ENCODE data around the gene TIFAB.

The TIFAB gene

DNA sequence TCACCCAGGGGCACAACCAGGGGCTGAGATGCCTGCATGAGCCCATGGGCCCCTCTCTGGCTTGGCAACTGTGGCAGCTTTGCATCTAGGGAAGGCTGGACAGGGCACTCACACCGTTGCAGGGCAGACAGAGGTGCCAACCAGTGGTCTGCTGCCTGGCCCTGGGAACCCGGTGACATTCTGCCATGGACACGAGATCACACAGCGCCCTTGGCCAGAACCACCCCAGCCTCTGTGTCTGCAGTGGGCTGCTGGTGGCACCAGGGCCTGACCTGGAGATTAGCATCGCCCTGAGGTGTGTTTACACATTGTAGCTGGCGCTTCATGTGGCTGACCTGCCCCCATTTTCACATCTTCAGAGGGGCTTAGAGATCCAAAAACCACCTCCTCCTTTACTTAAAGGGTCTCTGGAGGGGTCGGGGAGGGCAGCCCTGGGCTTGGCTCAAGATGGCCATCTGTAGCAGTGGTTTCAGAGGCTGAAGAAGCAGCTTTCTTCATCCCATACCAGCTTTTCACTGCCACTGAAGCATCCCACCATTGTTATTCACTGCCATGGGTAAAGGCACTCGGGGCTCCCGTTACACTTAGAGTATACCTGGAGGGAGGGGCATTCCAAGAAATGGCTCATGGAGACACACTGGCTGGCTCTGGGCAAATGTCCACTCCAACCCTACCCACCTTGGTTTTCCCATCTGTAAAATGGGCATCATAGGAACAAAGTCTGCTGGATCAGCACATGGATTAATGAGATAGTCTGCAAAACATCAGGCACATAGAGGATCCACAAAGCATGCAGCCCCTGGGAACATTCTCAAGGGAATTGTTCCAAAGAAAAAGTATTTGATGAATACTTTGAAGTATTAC, 16.5 kb downstream of the TIFAB start:
- peak overlapping the region; percentile 53 for H2BK15ac ChIP-seq (ENCODE audit: low read length)
- H2BK120ac ChIP-seq (ENCODE audit: low read depth, low read length): no peak overlapping the region
- H4K91ac ChIP-seq (ENCODE audit: low read depth, low read length, poor library complexity): no peak overlapping the region
- H3K4ac ChIP-seq (ENCODE audit: low read length): no peak overlapping the region
- no peaks in the 10 kb centered on the region for H3K79me1 ChIP-seq (ENCODE audit: low read depth, low read length)
- no peak overlapping the region for H3K9ac ChIP-seq (ENCODE audit: low read depth, low read length, poor library complexity)
- no peak overlapping the region for H3K14ac ChIP-seq (ENCODE audit: low read length)
- H3K9me3 ChIP-seq (replicated peaks in 1 of 2; ENCODE audit: control insufficient read depth in 2 of 2, insufficient read depth in 1 of 2, low read depth in 1 of 2, low read length in 2 of 2): no peaks in the 10 kb centered on the region
- no peaks in the 10 kb centered on the region for H3K36me3 ChIP-seq (replicated peaks in 1 of 2; ENCODE audit: control insufficient read depth in 2 of 2, insufficient read depth in 2 of 2, low read length in 2 of 2)
- DNase-seq (ENCODE audit: low spot score): no peak
- H3K4me2 ChIP-seq (ENCODE audit: insufficient read depth, low read length, poor library complexity, severe bottlenecking): no peak overlapping the region
- H3K4me3 ChIP-seq (ENCODE audit: low read length in 2 of 2): no peak overlapping the region
- no peak overlapping the region for H3K18ac ChIP-seq (ENCODE audit: low read length)
- peak overlapping the region; percentile 66 for H2AK5ac ChIP-seq (ENCODE audit: low read depth, low read length)
- peaks cover 0 to 2% (median 0%) of the 10 kb centered on the region in 3 experiments for H3K27me3 ChIP-seq (ENCODE audit: control insufficient read depth in 3 of 3, insufficient read depth in 3 of 3, low read depth in 1 of 3, low read length in 3 of 3)
- no peak overlapping the region for H3K23ac ChIP-seq (ENCODE audit: low read depth, low read length, poor library complexity)
- no peak overlapping the region for H3K27ac ChIP-seq (replicated peaks; ENCODE audit: low read length)
- H2AFZ ChIP-seq (ENCODE audit: low read length): no peak overlapping the region
- no peak overlapping the region for H2BK5ac ChIP-seq (ENCODE audit: low read length)
- no peak overlapping the region for H2BK12ac ChIP-seq (ENCODE audit: low read length)
- no peak overlapping the region for H4K8ac ChIP-seq (ENCODE audit: low read depth, low read length)
- WGBS, 2 donors (ENCODE audit: extremely low coverage in 2 of 2, insufficient read length in 2 of 2, insufficient replicate concordance in 1 of 2): no CpG with 5 or more reads among the region's 9 CpGs
- peaks cover 0 to under 1% of the 10 kb centered on the region in 2 donors for H3K4me1 ChIP-seq (ENCODE audit: control insufficient read depth in 2 of 2, insufficient read depth in 1 of 2, low read depth in 1 of 2, low read length in 2 of 2)

DNA sequence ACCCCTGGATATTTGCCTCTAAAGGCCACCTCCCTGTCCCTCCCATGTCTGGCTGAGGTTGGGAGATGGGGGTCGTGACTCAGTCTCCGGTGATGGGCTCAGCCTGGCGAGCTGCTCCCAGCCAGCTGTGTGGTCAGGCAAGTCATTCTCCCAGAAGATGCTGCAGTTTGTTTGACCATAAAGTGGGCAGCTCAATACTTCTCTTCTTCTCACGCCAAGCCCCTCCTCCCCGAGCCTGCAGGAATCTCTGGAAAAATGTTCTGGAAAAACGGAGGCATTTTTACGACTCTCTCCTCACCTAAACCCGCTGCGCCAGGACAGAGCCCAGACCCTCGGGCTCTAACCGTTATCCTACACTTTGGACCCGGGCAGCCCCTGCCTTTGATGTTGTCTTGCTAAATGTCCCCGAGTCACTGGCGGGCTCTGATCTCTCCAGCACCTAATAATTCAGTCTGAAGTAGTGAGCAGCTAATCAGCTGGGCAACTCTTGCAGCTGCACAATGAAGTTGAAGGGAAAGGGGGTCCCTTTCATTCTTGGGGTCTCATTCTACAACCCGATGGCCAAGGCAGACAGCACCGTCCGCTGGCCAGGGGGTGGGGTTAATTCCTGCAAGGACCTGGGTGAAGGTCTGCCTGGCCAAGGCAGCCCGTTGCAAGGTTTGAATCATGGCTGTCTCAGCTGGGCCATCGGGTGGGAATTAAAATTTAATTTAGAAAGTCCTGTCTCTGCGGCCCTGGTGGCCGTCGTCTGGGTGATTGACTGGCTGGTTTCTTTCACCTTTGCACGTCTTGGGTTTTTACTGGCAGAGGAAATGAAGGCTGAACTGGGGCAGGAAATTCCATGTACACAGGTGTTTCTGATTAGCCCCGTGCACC, 17.3 kb downstream of the TIFAB start:
- no peak overlapping the region for H3K4ac ChIP-seq (ENCODE audit: low read length)
- H2BK12ac ChIP-seq (ENCODE audit: low read length): no peak overlapping the region
- no peaks in the 10 kb centered on the region for H3K4me1 ChIP-seq (ENCODE audit: control insufficient read depth in 2 of 2, insufficient read depth in 1 of 2, low read depth in 1 of 2, low read length in 2 of 2)
- no peak overlapping the region for H3K4me2 ChIP-seq (ENCODE audit: insufficient read depth, low read length, poor library complexity, severe bottlenecking)
- peak overlapping the region; percentile 66 for H2AK5ac ChIP-seq (ENCODE audit: low read depth, low read length)
- H3K27me3 ChIP-seq (ENCODE audit: control insufficient read depth in 3 of 3, insufficient read depth in 3 of 3, low read depth in 1 of 3, low read length in 3 of 3): peaks cover 0 to under 1% (median 0%) of the 10 kb centered on the region in 3 experiments
- H3K14ac ChIP-seq (ENCODE audit: low read length): no peak overlapping the region
- H3K79me1 ChIP-seq (ENCODE audit: low read depth, low read length): no peaks in the 10 kb centered on the region
- no peak overlapping the region for H4K91ac ChIP-seq (ENCODE audit: low read depth, low read length, poor library complexity)
- H3K9ac ChIP-seq (ENCODE audit: low read depth, low read length, poor library complexity): peak overlapping the region; percentile 24
- no peak overlapping the region for H2BK120ac ChIP-seq (ENCODE audit: low read depth, low read length)
- H3K27ac ChIP-seq (replicated peaks; ENCODE audit: low read length): no peak overlapping the region
- H3K4me3 ChIP-seq (ENCODE audit: low read length in 2 of 2): no peak overlapping the region
- no peak overlapping the region for H2BK5ac ChIP-seq (ENCODE audit: low read length)
- H3K36me3 ChIP-seq (replicated peaks in 1 of 2; ENCODE audit: control insufficient read depth in 2 of 2, insufficient read depth in 2 of 2, low read length in 2 of 2): no peaks in the 10 kb centered on the region
- no CpG with 5 or more reads among the region's 24 CpGs for WGBS, 2 donors (ENCODE audit: extremely low coverage in 2 of 2, insufficient read length in 2 of 2, insufficient replicate concordance in 1 of 2)
- peak overlapping the region; percentile 53 for H2BK15ac ChIP-seq (ENCODE audit: low read length)
- no peak overlapping the region for H3K23ac ChIP-seq (ENCODE audit: low read depth, low read length, poor library complexity)
- DNase-seq (ENCODE audit: low spot score): no peak
- no peaks in the 10 kb centered on the region for H3K9me3 ChIP-seq (replicated peaks in 1 of 2; ENCODE audit: control insufficient read depth in 2 of 2, insufficient read depth in 1 of 2, low read depth in 1 of 2, low read length in 2 of 2)
- H3K18ac ChIP-seq (ENCODE audit: low read length): peak overlapping the region; percentile 18
- H2AFZ ChIP-seq (ENCODE audit: low read length): no peak overlapping the region
- H4K8ac ChIP-seq (ENCODE audit: low read depth, low read length): no peak overlapping the region

DNA sequence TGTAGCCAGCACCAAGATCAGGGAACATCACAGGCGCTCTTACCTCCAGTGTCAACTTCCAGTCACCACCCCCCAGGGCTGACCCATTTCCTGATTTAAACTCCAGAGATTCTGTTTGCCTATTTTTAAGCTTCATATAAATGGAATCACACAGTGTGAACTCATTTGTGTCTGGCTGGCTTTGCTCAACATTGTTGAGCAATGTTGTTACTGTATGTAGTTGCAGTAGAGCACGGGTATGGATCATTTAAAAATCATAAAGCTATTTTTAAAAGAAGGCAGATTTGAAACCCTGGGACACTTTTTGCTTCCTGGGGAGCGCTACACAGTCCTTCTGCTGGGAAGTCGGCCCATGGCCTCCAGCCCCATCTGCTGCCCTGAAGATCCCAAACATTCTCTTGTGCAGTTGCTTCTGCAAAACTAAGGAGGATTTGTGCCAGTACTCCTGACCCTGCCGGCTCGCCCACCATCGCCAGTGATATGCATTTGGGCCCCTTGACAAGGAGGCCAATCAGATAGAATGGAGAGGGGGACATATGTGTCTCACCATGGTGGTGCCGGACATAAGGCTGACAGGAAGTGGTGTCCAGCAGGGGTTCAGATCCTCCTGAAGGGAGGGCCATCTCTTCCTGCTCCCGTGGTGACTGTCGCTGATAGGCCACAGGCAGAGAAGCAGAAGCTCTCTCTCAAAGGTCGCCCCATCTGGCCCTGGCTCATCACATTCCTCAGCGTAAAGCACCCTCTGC, 18.3 kb downstream of the TIFAB start:
- no peak overlapping the region for H3K4ac ChIP-seq (ENCODE audit: low read length)
- no peak overlapping the region for H2BK120ac ChIP-seq (ENCODE audit: low read depth, low read length)
- H2BK12ac ChIP-seq (ENCODE audit: low read length): no peak overlapping the region
- no peak for DNase-seq (ENCODE audit: low spot score)
- H3K9ac ChIP-seq (ENCODE audit: low read depth, low read length, poor library complexity): no peak overlapping the region
- H3K27ac ChIP-seq (replicated peaks; ENCODE audit: low read length): no peak overlapping the region
- WGBS, 2 donors (ENCODE audit: extremely low coverage in 2 of 2, insufficient read length in 2 of 2, insufficient replicate concordance in 1 of 2): no CpG with 5 or more reads among the region's 12 CpGs
- H3K4me2 ChIP-seq (ENCODE audit: insufficient read depth, low read length, poor library complexity, severe bottlenecking): no peak overlapping the region
- no peak overlapping the region for H4K91ac ChIP-seq (ENCODE audit: low read depth, low read length, poor library complexity)
- peak overlapping the region in 1 of 2 donors; percentile 11 for H3K4me3 ChIP-seq (ENCODE audit: low read length in 2 of 2)
- H3K4me1 ChIP-seq (ENCODE audit: control insufficient read depth in 2 of 2, insufficient read depth in 1 of 2, low read depth in 1 of 2, low read length in 2 of 2): peaks cover 0 to 2% of the 10 kb centered on the region in 2 donors
- peaks cover under 1 to 2% of the 10 kb centered on the region in 2 donors for H3K9me3 ChIP-seq (replicated peaks in 1 of 2; ENCODE audit: control insufficient read depth in 2 of 2, insufficient read depth in 1 of 2, low read depth in 1 of 2, low read length in 2 of 2)
- no peak overlapping the region for H3K23ac ChIP-seq (ENCODE audit: low read depth, low read length, poor library complexity)
- H3K79me1 ChIP-seq (ENCODE audit: low read depth, low read length): no peaks in the 10 kb centered on the region
- H2AFZ ChIP-seq (ENCODE audit: low read length): peak overlapping the region; percentile 79
- peaks cover 0 to 4% (median 0%) of the 10 kb centered on the region in 3 experiments for H3K27me3 ChIP-seq (ENCODE audit: control insufficient read depth in 3 of 3, insufficient read depth in 3 of 3, low read depth in 1 of 3, low read length in 3 of 3)
- H2AK5ac ChIP-seq (ENCODE audit: low read depth, low read length): no peak overlapping the region
- H4K8ac ChIP-seq (ENCODE audit: low read depth, low read length): no peak overlapping the region
- H3K36me3 ChIP-seq (replicated peaks in 1 of 2; ENCODE audit: control insufficient read depth in 2 of 2, insufficient read depth in 2 of 2, low read length in 2 of 2): no peaks in the 10 kb centered on the region
- no peak overlapping the region for H2BK5ac ChIP-seq (ENCODE audit: low read length)
- no peak overlapping the region for H3K14ac ChIP-seq (ENCODE audit: low read length)
- no peak overlapping the region for H3K18ac ChIP-seq (ENCODE audit: low read length)
- no peak overlapping the region for H2BK15ac ChIP-seq (ENCODE audit: low read length)
